ENCODE measurements around the gene DCAF4.

DCAF4 gene

GRCh38 chr14:72945356-72946027, 19.2 kb downstream of the DCAF4 start:
- no peak for TF ChIP-seq POLR2AphosphoS5 (IDR thresholded peaks at IDR 0.05; ENCODE audit: low read depth, low read length)
- no peak for TF ChIP-seq SIN3A (IDR thresholded peaks at IDR 0.05; ENCODE audit: borderline replicate concordance, insufficient read depth, low read length)
- no peak for TF ChIP-seq TAF1 (IDR thresholded peaks at IDR 0.05; ENCODE audit: borderline replicate concordance, insufficient read depth, low read length)
- TF ChIP-seq FOXP2 (optimal IDR thresholded peaks at IDR 0.05; ENCODE audit: borderline replicate concordance, extremely low read depth, extremely low read length, insufficient read depth), result no peak
- TF ChIP-seq REST (IDR thresholded peaks at IDR 0.05; ENCODE audit: insufficient read depth in 1 of 2, low read depth in 2 of 2, low read length in 2 of 2), result no peak

- TF ChIP-seq POLR2AphosphoS5 (IDR thresholded peaks at IDR 0.05; ENCODE audit: low read depth, low read length) (no peak), REST (IDR thresholded peaks at IDR 0.05; ENCODE audit: insufficient read depth in 1 of 2, low read depth in 2 of 2, low read length in 2 of 2) (no peak), TAF1 (IDR thresholded peaks at IDR 0.05; ENCODE audit: borderline replicate concordance, insufficient read depth, low read length) (no peak), FOXP2 (optimal IDR thresholded peaks at IDR 0.05; ENCODE audit: borderline replicate concordance, extremely low read depth, extremely low read length, insufficient read depth) (no peak)
Measured at GRCh38 chr14:72946491-72946890, 20.2 kb downstream of the DCAF4 start.

- TF ChIP-seq REST (IDR thresholded peaks at IDR 0.05; ENCODE audit: insufficient read depth in 1 of 2, low read depth in 2 of 2, low read length in 2 of 2) (no peak), FOXP2 (optimal IDR thresholded peaks at IDR 0.05; ENCODE audit: borderline replicate concordance, extremely low read depth, extremely low read length, insufficient read depth) (no peak), TAF1 (IDR thresholded peaks at IDR 0.05; ENCODE audit: borderline replicate concordance, insufficient read depth, low read length) (no peak), POLR2AphosphoS5 (IDR thresholded peaks at IDR 0.05; ENCODE audit: low read depth, low read length) (no peak), SIN3A (IDR thresholded peaks at IDR 0.05; ENCODE audit: borderline replicate concordance, insufficient read depth, low read length) (no peak)
Measured at GRCh38 chr14:72947366-72948160, 21.3 kb downstream of the DCAF4 start.

- TF ChIP-seq FOXP2 (optimal IDR thresholded peaks at IDR 0.05; ENCODE audit: borderline replicate concordance, extremely low read depth, extremely low read length, insufficient read depth), result no peak
- no peak for TF ChIP-seq REST (IDR thresholded peaks at IDR 0.05; ENCODE audit: insufficient read depth in 1 of 2, low read depth in 2 of 2, low read length in 2 of 2)
- no peak for TF ChIP-seq TAF1 (IDR thresholded peaks at IDR 0.05; ENCODE audit: borderline replicate concordance, insufficient read depth, low read length)
- no peak for TF ChIP-seq SIN3A (IDR thresholded peaks at IDR 0.05; ENCODE audit: borderline replicate concordance, insufficient read depth, low read length)
Measured at GRCh38 chr14:72948481-72949138, 22.3 kb downstream of the DCAF4 start.
